Glomerular visceral epithelial cell (primary cell): ENCODE data around the gene STIMATE.

ENCODE experiments used
- DNase-seq: peaks from one replicate; pipeline ENCODE4 v3.0.0-alpha.2; 2016; ENCODE audit errors: extremely low spot score

Gene STIMATE

DNA sequence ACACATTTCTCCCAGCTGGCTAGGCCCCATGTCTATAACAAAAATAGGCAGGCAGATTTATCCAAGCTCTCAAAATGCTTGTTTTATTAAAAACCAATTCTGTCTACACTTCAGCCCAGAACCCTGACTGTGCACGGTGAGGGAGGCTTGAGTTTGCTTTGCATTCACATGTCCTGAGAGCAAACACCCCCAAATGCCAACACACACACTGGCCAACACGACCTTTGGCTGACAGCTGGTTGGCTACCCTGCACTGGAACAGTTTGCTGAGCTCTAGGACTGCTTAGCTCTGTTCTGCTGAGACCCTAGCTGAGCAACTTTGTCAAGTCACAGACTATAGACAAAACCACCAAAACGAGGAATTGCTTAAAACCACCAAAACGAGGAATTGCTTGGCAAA lies 3.6 kb downstream of the STIMATE start:
- no peak for DNase-seq

DNA sequence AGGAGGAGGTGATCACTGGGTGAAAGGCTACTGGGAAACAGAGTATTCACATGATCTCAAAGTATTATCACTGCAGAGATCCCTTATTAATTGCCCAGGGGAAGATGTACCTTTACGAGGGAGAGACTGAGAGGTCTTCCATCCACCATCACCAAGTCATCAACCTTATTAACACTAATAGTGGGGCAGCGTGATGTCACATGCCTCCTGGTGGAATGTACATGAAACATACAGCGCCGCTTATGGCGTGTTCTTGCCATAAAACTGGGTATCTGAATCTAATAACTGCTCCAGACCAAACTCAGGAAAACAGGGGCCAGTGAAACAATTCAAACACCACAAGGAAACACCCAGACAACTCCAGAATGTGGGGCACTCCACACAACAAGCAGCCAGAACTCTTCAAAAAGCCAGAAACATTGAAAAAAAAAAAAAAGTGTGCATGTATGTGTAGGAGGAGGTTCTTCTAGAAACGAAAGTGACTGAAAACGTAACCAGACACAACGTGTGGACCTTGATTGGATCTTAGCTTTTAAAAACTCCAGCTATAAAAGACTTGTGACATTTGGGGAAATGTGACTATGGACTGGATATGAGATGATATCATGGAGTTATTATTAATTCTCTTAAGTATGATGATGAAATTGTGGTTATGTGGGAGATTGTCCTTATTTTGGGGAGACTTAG lies 4.6 kb downstream of the STIMATE start:
- DNase-seq = no peak

GRCh38 chr3:52892290-52892624 lies 5.1 kb downstream of the STIMATE start:
- no peak for DNase-seq

DNA sequence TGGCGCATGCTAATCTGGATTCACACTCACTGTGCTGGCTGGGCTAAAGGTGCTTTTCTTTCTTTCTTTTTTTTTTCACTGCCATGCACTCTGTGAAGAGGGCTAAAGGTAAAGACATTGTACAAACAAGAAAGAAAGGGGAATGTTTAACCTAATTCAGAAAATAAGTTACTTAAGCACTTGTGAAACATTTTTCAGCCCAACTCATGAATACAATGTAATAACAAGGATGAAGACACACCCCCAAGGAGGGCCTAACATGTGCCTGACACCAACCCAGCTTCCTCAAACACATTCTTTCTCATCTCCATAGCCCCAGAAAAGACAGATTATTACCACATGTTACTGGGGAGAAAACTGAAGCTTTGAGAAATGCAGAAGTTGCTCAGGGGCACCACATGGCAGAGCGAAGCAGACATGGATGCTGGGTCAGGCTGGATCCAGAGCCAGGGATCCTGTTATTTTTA lies 5.7 kb downstream of the STIMATE start:
- no peak for DNase-seq

DNA sequence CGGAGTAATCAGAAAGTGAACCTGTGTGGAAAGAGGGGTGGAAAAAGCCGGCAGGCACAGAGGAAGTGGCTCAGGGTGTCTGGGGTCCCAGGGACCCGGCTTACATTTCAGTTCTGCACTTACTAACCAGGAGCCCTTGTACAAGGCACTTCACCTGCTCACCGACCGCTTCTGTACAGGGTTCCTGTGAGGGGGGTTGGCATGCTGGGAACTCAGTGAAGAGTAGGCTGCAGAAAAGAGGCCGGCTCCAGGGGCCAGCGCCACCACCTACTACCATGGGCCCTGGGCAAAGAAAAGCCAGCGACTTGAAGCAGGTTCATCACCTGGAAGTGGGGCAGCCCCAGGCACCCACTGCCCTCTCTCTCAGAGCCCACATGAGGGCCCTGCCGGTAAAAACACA lies 6.2 kb downstream of the STIMATE start:
- DNase-seq = no peak

- DNase-seq = no peak
Measured at GRCh38 chr3:52890735-52891134, 6.6 kb downstream of the STIMATE start.

GRCh38 chr3:52889901-52890300 lies 7.4 kb downstream of the STIMATE start:
- DNase-seq = no peak

DNA sequence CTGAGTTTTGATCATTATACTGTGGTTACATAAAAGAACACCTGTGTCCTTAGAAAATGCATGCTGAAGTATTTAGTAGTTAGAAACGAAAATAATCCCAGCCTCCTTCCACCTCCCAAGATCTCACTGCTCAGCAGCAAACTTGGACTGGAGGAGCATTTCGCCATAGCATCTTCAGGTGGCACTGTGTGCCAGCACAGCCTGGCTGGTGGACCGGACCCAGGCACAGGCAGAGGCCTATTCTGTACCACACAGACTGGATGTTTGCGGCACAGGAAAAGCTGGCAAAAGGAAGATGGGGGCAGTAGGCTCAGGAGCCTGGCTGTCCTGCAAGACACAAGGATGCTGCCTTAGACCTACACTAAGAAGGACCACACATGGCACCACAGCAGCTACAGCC lies 10.2 kb downstream of the STIMATE start:
- DNase-seq = no peak

- DNase-seq = no peak
Measured at GRCh38 chr3:52886049-52886730, 11.2 kb downstream of the STIMATE start.

DNA sequence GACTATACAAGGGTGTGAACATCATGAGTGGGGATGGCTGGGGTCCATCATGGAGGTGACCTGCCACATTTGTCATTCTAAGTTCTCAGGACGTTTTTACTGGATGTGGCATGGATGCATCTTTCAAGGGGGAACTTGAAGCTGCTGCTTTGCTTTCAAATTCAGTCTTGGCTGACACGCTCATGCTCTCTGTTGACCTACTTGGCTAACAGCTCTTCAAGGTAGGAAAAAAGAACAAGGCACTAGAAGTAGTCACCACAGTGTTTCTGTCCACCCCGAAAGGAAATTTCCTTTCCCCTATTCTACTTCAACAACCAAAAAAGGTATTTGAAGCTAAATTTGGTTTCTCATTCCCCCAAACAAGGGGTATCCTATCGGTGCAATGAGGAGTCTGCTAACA lies 15.0 kb downstream of the STIMATE start:
- DNase-seq = no peak

- no peak for DNase-seq
Measured at GRCh38 chr3:52881871-52882270, 15.5 kb downstream of the STIMATE start.

DNA sequence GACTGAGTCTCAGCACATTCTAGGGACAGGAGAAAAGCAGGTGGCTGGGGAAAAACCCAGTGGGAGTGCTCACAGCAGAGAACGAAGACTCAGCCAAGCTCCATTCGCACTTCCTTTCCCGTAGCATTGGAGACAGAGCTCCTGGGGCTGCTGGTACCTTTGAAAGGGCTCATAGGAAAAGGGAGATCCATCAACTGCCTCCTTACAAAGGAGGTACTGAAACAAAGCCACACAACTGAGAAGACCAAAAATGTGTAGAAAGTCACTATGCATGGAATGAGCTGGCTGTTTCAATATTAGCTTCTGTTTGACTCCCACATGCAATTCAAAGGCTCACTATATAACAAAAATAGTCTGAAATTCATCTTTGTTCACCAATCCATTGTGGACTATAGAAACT lies 16.9 kb downstream of the STIMATE start:
- no peak for DNase-seq

GRCh38 chr3:52880047-52880446 lies 17.3 kb downstream of the STIMATE start:
- no peak for DNase-seq

DNA sequence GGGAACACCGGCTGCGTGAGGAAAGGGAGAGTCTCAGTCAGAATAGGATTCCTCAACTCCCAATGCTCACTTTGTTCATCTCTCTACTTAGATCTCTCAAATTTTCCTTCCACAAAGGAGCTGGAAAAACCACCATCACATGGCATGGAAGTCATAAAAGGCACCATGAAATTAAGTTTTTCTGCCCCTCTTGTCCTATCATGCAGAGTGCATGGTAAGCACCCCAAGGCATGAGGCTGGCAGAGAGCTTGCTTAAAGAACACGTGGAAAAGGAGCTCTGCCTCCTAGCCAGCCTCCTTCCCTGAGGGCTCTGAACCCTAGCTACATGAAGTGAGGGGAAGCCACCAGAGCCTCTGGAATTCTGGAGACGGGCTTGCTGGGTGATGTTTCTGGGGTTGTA lies 17.8 kb downstream of the STIMATE start:
- no peak for DNase-seq

DNA sequence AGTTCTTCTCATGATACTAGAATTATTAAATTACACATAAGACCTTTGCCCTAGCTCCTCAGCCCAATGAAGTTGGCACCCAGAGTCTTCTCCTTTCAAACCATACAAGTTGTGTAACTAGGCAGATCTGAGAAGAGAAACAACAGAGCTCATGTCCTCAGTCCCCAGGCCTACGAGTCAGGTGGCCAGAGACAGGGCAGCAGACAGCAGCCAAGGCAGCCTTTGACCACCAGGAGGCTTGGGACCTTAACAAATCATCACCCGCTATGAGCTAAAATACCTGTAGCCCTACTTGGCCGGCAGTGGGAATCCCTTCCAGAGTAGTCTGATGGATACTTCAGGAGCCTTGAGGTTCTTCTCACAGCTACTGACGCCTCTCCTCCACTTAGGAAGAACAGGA lies 18.3 kb downstream of the STIMATE start:
- no peak for DNase-seq

DNA sequence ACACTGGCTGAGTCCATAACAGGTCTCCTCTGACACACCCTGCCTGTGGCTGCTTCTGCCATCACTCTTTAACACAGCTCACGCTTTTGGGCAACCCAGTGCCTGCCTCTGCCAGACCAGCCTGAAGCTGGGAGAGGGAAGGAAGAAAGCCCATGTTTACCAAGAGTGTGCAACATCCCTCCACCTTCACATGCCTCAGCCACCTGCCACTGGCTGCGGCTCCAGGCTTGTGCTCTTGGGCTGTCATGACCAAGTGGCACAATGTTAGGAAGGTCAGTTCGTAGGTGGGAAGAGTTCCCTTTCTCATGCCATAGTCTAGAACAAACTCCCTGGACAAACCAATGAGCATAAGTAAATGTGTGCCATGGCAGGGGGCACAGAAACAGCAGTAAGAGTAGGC lies 20.3 kb downstream of the STIMATE start:
- DNase-seq = no peak

- no peak for DNase-seq
Measured at GRCh38 chr3:52874864-52875587, 22.3 kb downstream of the STIMATE start.

DNA sequence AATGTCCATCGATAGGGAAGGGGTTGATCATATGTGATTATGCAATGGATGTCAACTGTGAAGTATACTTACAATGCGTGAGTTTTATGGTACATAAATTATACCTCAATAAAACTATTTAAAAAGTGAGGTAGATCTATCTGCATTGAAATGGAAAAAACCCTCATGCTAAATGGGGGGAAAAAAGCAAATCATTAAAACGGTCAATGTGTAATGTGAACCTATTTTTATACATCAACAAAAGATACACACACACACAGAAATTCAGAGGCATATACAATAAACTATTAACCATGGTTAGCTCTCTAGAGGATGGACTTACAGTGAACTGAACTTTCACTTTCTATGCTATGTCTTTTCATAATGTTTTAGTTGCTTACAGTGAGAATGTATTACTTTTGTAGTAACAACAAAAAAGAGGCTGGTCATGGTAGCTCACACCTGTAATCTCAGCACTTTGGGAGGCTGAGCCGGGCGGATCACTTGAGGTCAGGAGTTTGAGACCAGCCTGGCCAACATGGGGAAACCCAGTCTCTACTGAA lies 23.1 kb downstream of the STIMATE start:
- no peak for DNase-seq

DNA sequence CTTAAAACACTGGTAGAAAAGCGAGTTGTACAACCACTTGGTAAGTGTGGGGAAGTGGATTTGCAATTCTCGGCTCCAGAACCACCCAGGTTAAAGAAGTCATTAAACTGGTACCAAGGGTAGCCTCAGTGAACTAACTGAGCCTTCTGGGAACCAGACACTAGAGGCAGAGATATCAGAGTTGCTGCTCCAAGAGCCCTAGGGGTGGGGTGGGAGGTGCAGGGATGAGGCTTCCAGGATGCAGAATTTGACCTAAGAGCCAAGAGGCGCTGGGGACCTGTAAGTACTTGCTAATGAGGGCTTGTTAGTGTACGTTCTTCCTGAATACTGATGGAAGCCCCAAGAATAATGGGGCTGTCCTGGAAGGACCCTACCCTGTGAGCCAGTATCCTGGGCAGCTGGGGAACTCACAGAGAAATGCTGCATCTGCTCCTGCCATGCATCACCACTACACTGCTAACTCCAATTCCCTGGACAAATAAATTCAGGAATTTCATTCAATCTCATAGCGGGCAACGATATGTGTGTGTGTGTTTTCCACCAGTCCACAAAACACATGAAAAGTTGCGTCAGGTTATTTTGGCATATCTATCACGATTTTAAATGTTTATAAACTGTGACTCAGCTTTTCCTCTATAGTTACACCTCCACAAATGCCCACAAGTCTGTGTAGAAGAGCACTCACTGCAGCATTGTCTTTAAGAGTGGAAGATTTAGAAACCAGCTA lies 23.8 kb downstream of the STIMATE start:
- DNase-seq = no peak

GRCh38 chr3:52872245-52872644 lies 25.1 kb downstream of the STIMATE start:
- DNase-seq = no peak

DNA sequence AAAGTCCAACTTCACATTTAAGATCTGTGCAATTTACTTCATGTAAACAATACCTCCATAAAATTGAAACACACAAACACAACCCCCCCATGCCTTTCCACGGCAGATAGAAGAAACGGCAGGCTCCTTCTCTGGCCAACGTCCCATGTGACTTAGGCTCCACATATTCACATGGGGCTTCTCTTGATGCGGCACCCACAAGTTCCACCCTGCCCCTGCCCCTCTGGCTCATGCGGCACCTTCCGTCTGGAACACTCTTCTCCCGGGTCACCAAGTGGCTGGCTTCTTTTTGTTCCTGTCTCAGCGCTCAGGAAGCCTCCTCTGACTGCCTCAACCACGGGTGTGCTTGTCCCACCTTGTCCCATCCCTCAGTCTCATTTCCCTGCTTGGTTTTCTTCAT lies 25.6 kb downstream of the STIMATE start:
- no peak for DNase-seq

DNA sequence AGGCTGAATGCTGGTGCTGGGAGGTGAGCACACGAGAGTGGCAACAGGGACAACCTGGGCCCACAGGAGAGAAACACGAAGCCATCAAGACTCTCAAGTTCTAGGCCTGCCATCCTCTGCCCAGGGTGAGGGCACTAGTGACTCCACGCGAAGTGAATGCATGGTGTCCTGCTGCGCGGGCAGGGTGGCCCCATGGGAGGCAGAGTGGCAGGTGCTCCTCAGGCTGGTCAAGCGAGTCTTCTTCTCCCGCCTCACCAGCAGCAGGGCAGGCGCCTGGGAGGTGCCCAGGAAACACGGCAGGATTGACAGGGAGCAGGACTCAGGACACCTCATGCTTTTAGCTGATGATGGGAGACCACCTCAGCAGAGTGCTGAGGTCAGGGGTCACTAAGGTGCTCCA lies 26.9 kb downstream of the STIMATE start:
- no peak for DNase-seq
